ENCODE data around the gene GRID2. TPM values are rescaled to one million over a fixed set of nuclear protein-coding genes. Genes with fewer than 3 reads are reported as not detected.
A peak's percentile ranks its signal among the peaks of the same experiment; 100 is the strongest.

The GRID2 gene
- total RNA-seq, 1 experiment from 2014 or later: not detected

DNA sequence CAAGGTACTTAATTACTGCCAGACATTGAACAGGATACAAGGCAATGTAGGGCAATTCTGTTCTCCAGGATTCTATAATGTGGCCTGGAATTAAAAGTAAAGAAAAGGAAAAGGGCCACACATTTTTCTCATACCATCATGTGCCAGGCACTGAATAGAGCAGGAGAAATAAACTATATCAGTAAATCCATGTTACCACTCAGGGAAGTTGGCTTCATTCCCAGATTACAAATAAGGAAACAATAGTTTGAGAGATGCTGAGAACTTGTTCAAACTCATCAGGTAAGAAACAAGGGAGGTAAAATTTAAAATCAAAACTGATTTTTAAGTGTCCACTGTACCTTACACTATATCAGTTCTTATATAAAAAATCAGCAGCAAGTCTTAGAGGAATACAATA lies 879.8 kb downstream of the GRID2 start:
- DNase-seq (ENCODE audit: low read depth): no peak

DNA sequence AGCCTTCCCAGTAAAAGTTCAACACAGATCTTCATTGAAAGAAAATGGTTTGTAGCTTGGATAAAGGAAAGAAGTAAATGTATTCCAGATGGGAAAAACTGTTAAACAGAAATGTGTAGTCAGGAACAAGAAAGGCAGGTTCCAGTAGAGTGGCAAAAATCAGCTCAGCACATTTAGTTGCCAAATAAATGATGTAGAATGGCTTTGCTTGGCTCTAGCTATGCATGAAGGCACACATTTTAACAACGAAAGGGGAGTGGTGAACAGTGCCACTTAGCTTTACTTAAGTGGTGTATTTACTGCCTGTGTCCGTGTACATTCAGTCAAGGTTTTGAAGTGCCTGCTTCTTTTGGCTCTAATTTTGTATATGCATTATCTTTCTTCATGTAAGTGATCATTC lies 880.3 kb downstream of the GRID2 start:
- no peak for DNase-seq (ENCODE audit: low read depth)

DNA sequence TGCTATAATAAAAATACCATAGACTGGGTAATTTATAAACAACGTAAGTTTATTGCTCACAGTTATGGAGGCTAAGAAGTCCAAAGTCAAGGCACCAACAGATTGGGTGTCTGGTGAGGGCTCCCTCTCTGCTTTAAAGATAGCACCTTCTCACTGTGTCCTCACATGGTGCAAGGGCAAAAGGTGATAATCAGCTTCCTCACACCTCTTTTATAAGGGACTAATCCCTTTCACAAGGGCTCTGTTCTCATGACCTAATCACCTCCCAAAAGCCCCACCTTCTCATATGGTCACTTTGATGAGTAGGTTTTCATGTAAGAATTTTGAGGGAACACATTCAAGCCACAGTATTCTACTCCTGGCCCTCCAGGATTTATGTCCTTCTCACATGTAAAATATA lies 883.1 kb downstream of the GRID2 start:
- no peak for DNase-seq (ENCODE audit: low read depth)

DNA sequence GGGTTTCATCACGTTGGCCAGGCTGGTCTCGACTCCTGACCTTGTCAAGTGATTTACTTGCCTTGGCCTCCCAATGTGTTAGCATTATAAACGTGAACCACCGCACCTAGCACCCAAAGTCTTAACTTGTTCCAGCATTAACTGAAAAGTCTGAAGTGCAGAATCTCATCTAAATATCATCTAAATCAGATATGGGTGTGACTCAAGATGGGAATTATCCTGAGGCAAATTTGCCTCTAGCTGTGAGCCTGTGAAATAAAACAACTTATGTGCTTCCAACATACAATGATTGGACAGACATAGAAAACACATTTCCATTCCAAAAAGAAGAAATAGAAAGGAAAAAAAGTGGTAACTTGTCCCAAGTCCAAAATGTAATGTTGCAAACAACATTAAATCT lies 883.7 kb downstream of the GRID2 start:
- DNase-seq (ENCODE audit: low read depth): no peak

DNA sequence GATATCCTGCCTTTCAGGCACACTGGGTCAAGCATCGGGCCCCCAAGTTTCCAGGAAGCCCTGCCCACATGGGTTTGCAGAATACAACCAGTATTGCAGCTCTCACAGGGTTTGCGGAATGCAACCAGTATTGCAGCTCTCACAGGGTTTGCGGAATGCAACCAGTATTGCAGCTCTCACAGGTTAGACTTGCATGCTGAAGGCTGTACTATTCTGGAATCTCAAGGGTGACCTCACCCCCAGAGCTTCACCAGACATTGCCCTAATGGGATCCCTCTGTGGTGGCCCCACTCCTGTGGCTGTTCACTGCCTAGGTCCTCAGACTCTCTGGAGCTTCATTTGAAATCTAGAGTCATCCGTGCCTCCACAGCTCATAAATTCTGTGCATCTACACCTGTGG lies 884.1 kb downstream of the GRID2 start:
- DNase-seq (ENCODE audit: low read depth): no peak

DNA sequence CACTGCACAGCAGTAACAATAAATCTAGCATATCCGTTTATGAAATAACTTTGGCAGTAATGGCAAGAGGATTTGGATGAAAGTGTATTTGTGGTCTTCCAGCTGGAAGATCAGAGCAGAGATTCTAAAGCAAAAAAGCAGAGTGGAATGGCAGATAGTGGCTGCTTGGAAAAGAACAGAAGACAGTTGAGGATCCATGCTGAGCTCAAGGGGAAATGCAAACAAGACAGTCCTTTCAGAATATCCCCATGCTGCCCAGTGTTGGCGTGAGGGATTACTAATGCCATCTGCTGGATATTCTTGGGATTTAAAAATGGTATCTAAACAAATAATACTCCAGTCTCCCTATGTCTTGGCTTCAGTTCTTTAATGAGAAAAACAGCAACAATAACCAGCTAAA lies 895.7 kb downstream of the GRID2 start:
- peak; percentile 59 for DNase-seq (ENCODE audit: low read depth)

DNA sequence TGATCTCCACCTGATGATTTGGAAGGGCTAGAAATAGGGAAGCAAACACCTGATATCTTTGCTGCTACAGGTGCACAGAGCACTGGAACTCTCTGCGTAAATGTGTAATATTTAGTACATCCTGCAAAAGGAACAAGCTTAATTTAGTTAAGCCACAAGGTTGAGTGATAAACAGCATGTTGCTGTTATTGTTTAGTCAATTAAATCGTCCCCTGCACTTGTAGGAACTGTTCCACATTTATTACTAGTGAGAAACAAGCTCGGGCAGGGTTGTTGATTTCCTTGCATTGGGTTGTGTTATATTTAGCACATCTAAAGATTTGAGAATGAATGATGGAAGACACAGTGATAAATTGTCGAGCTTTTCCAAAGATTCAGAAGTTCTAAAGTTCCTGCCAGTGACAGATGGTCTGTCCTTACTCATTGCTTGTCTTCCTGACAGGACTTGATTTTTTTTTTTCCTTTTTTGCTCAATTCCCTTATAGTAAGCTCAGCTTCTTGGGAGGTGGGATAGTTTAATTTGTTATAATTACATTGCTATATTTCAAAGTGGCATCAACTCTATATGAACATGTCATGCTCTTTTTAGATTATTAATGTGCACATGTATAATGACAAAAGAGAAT lies 897.8 kb downstream of the GRID2 start:
- DNase-seq (ENCODE audit: low read depth): no peak

DNA sequence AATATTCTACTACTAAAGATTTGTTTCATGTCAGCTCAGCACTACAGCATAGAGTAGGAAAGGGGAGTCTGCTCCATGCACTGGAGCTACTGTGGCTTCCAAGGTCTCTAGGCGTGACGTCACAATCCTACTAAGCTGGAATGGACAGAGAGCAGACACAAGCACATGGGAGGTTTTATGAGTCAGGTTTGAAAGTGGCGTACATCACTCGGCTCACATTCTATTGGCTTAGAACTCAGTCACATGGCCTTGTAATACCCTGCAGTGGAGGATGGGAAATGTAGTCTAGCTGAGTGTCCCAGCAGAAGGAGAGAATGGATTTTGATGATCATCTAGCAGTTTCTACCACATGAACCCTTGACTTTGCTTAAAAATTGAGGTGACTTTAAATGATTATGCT lies 899.9 kb downstream of the GRID2 start:
- peak; percentile 70 for DNase-seq (ENCODE audit: low read depth)

DNA sequence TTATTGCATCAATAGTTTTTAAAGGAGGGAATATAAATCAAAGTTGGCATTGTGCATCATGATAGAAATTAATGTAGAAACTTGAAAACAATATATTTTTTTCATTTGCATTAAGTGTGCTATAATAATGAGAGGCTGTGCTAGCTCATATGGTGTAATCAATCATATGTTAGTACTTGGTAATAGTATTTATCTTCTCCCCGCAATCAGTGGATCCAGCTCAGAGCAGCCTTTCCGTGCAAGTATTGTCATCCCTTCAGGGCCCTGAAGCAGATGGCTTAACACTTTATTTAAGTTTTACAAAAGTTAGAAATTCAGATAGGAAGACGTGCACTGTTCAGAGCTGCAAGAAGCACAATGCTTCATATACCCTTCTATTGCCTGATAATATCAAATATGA lies 908.5 kb downstream of the GRID2 start:
- DNase-seq (ENCODE audit: low read depth): no peak

DNA sequence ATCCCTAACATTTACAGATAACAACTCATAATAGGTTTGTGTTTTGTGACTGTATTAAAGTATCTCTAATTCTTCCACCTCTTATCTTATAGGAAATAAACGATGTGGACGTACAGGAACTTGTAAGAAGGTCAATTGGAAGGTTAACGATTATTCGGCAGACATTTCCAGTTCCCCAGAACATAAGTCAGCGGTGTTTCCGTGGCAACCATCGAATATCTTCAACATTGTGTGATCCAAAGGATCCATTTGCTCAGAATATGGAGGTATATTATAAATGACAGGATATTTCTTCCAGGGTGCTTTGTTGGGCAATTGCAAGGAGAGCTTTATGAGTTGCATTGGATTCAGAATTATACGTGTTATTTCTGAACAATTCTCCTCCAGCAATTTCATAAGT lies 912.9 kb downstream of the GRID2 start:
- no peak for DNase-seq (ENCODE audit: low read depth)

DNA sequence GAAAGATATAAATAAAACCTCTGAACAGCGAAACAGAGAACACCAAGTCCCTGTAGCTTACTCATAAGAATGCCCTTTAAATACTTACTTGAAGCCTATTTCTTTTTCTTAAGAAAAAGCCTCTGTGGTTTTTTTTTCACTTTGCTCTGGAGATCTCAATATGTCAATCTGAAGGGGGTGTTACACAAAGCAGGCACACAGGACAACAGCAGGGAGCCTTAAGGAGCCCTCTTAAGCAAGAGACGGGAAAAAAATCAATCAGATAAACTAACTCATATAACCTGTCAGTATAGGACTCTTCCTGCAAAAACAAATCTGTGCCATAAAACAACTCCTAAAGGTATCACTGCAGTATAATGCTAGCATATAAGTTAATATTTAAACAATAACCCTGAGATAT lies 913.7 kb downstream of the GRID2 start:
- DNase-seq (ENCODE audit: low read depth): no peak

DNA sequence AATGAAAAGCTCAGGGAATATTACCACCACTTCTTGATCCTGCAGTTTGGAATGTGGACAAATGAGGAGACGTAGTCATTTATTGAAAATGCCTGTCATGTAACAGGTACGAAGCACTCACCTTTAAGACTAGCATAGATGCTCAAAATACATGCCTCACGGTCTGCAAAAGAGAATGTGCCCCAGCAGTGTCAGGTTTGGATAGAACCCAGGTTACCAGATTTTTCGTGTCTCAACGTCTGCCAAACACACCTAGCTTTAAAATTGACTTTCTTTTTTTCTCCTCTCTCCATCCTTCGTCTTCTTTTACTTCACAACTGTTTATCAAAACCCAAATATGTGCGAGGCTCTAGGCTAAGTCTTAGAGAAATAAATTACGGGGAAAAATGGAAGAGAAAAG lies 918.0 kb downstream of the GRID2 start:
- DNase-seq (ENCODE audit: low read depth): no peak

DNA sequence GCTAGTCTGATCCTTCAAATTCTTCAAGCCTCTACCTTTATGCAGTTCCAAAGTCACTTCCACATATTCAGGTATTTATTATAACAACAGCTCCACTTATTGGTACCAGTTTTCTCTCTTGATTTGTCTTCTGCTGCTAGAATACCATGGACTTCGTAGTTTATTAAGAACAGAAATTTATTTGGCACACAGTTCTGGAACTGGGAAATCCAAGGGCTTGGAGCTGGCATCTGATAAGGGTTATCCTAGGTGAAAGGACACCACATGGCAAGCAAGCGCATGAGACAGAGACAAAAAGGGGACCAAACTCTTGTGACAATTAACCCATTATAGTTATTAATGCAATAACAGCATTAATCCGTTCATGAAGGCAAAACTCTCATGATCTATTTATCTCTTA lies 924.3 kb downstream of the GRID2 start:
- DNase-seq (ENCODE audit: low read depth): no peak

DNA sequence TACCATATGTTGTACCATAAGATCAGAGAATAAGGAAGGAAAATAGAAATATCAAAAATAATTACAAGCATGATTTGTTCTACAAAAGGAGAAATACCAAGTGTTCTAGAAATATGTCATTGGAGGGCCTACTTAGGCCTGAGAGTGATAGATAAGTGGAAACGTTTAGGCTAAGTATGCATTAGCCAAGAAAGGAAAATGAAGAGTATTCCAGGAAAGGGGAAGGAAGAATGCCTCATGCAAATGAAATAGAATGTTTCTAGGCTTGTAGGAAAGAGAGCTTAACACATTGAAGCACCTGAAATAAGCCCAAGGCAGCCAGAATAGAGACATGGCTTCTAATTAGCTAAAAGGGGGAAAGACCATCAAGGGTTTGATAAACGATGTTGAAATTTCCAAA lies 929.1 kb downstream of the GRID2 start:
- DNase-seq (ENCODE audit: low read depth): no peak

DNA sequence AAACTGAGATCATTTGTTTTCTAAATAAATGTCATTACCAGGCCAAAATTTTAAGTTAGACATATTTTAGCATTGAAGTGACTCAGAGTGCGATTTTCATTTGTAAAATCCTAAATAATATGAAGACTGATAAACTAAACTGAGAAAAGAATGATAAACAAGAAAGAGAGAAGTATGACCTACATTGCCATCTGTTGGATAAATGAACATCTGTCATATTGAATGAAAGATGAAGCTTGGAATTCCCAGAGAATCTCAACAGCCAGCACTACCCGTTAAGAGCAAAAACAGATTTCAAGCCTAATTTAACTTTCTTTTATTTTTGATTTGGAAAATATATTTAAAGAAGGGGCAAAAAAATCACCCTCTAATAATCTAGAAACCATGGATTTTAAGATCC lies 933.8 kb downstream of the GRID2 start:
- no peak for DNase-seq (ENCODE audit: low read depth)

DNA sequence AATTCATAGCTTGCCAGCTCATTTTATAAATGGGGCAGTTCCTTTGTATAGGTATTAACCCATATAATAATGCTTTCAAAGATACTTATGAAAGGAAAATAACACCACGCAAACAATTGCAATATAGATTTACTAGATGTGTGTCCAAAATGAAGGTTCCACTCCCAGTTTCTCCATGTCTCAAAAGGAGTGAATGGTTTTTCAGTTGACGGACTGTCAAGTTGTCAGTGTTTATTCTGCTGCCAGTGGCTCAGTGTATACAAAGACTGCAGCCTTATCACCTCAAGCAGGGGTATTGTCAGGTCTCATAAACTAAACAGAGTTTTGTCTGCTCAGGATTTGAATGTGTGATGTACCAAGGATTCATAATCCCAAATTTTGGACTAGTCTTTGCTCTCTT lies 939.5 kb downstream of the GRID2 start:
- DNase-seq (ENCODE audit: low read depth): no peak

DNA sequence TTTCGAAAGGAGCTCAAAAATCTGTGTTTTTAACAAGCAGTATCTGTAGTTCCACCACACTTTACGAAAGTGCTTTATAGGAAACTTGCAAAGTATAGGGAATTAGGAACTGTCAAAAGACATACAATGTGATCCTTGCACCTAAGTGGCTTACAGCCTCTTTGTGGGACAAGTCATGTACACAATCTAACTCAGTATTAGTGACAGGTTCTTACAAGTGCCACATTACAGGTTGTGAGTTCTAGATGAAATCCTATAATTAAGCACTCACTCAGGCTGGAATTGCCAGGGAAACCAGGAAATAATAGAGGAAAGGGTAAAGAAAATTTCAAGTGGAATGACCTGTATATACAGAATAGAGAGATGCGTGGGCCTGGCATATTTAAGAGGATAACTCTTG lies 957.4 kb downstream of the GRID2 start:
- no peak for DNase-seq (ENCODE audit: low read depth)

DNA sequence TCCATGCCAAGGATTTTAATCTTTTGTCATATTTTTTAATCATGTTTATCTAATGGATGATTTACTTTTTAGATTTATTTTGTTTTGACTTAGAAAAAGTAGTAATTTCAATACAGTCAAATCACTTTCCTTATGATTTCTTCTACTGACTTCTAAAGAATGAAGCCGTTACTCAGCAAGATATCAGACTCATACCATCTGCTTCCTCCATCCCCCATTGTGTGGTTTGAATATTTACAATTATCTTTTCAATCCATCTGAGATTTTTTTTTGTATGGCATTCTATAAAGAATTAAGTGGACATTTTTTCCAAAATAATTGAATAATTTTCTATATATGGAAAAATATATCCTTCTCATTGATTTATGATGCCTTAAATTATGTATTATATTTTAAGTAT lies 959.4 kb downstream of the GRID2 start:
- DNase-seq (ENCODE audit: low read depth): no peak

DNA sequence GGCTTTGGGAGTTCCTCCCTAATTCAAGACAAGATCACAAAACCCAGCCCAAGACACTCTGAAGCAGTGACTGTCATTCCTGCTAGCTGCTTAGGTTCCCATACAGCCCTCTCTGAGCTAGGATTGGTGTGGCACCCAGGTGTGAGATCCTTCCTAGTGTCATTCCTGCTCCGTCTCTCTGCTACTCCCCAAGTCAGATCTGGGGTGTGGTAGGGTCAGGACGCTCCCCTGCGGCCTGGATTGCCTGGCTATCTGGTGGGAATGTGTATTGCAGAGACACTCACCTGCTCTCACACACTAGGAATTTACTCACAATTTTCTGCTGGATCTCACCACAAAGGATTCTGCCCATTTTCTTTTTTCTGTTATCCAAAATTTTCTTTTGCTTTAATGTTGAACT lies 964.0 kb downstream of the GRID2 start:
- DNase-seq (ENCODE audit: low read depth): no peak

DNA sequence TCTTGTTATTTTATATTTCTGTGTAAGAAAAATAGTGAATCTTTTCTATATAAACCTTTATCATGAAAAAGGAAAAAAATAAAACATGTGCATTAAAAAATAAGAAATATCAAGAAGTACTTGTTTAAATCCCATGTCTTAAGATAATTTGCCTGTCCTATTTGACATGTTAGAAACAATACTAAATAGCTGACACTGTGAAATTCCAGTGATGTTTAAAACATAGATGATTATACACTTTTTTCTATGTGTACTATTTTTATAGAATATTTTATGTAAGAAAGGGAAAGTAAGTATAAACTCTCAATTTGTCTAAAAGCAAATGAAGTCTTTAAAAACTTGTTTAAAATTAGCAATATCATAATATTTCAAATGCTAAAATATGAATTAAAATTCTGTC lies 981.6 kb downstream of the GRID2 start:
- no peak for DNase-seq (ENCODE audit: low read depth)

DNA sequence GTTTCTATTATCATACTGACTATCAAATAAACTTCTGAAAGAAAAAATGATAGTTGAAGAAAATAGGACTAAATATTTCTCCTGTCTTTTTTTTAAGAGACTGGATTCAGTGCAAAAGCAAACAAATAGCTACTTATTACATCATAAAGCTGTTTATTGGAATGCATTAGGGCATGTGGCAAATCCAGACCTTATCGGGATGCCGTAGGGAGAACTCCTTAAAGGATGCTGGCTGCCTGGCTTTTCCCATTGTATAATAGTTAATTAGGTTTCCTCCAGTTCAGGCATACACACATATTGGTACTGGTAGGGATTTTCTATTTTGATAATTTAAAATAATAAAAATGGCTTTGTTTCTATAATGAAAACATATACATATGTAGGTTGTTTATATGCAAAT lies 985.5 kb downstream of the GRID2 start:
- no peak for DNase-seq (ENCODE audit: low read depth)

DNA sequence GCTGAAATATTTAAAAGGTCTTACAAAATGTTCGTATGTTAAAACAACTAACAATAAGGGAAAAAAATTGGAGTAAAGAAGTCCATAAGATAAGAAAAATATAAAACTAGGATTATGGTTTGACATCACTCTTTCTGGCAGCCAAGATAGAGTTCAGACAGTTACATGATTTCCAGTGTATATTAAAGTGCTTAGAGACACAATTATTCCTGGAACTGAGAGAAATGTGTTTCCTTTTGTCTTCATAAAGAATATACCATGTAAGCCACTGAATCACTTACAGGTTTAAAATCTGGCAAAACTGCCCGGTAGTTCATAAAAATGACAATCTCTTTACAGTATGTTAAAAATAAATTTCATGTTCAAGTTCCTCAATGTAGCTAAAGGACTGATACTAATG lies 986.1 kb downstream of the GRID2 start:
- no peak for DNase-seq (ENCODE audit: low read depth)

DNA sequence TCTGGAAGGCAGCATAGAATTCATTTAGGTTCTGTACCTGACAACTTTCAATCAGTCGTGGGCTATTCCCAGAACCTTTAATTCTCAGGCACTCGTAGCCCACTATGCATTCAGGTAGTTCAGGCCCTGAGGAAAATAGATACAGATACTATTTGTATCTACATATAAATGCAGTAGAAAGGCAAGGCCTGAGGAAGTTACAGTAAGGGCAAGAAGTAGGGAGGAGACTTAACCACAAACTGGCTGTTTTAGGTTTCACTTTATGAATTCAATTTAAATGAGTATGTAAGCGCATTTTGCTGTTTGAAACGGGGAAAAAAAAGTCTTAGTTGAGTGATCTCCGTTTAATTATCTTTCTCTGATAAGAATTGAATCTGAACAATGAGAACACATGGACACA lies 995.4 kb downstream of the GRID2 start:
- no peak for DNase-seq (ENCODE audit: low read depth)

Data from HT1080 (cell line).